ENCODE data around the gene CABP7.

Gene CABP7

DNA sequence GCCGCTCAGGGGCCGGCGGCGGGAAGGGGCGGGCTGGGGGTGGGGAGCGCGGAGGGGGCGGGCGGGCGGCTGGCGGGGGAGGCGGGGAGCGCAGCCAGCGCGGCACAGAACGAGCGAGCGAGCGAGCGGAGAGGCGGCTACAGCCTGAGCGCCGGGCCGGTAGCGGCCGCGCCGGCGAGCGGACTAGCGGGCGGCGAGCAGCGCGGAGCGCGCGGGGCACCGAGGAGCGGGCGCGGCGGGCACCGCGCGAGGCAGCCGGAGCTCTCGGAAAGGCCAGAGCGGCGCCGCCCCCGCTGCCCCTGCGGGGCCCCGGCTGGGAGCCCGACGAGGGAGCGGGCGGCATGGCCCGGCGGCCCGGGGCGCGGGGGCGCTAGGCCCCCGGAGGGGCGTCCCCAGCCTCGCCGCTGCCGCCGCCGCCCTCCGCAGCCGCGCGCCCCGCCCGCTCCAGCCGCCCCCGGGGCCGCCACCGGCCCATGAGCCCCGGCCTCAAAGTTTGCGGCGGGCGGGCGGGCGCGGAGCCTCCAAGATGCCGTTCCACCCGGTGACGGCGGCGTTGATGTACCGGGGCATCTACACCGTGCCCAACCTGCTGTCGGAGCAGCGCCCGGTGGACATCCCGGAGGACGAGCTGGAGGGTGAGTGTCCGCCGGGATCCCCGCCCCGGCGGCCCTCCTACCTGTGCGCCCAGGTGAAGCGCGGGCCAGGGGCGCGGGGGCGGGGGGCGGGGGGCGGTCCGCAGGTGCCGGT is at the start of gene CABP7:
Gene CABP7, plus strand, starts transcription at position 105 of the 747 bp plus-strand sequence. Its CDS starts 422 bp downstream, at position 527.
- no peak for DNase-seq (ENCODE audit: low read depth in 2 of 2, low spot score in 1 of 2)

DNA sequence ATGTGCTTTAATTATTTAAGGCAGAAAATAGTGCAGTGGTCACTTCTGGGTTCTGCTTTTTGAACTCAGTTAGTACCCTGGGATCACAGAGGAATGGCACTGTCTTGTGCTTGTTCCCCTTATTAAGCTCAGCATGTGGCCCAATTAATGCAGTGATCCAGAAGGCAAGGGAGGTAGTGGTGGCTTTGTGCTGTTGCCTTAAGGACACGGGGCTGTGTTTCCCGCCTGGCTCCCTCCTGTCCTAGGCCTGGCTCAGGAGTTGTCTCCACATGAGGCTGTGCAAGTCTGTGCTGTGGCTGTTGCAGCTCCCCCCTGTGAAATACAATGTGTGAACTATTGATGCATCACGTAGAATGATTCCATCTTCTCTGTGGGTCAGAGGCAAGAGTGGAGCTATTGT is 49.2 kb upstream of the CABP7 start:
- DNase-seq (ENCODE audit: low read depth in 2 of 2, low spot score in 1 of 2) = no peak

GRCh38 chr22:29673361-29674066 is 46.3 kb upstream of the CABP7 start:
- DNase-seq (ENCODE audit: low read depth in 2 of 2, low spot score in 1 of 2) = no peak

DNA sequence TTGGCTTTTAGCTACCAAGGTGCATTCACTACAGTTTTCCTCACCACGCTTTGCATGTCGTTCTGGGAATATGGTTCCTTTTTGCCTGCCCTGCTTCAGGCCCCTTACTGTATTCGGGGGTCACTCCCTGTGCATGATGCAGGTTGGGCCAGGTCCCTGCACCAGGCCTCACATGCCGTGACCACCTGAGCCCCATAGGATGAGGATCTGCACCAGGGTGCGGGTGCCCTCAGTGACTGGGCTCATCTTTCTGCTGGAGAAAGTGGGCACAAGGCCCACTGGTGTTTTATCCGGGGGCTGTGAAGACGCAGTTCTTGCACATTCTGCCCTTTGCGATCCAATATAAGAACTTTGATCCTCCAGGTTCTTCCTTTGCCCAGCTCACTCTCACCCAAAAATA is 45.7 kb upstream of the CABP7 start:
- DNase-seq (ENCODE audit: low read depth in 2 of 2, low spot score in 1 of 2) = no peak

DNA sequence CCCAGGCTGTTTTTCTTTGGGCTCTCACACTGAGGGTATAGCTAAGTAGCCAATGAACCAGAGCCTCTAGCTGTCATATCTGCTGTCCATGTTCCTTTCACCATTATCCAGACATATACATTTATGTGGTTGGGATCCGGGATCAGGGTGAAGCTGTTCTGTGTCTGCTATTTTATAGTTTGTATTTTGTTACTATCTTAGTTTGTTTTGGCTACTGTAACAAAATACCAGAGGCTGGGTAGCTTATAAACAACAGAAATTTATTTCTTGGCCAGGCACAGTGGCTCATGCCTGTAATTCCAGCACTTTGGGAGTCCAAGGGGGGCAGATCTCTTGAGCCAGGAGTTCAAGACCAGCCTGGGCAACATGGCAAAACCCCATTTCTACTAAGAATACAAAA is 40.5 kb upstream of the CABP7 start:
- DNase-seq (ENCODE audit: low read depth in 2 of 2, low spot score in 1 of 2) = no peak

DNA sequence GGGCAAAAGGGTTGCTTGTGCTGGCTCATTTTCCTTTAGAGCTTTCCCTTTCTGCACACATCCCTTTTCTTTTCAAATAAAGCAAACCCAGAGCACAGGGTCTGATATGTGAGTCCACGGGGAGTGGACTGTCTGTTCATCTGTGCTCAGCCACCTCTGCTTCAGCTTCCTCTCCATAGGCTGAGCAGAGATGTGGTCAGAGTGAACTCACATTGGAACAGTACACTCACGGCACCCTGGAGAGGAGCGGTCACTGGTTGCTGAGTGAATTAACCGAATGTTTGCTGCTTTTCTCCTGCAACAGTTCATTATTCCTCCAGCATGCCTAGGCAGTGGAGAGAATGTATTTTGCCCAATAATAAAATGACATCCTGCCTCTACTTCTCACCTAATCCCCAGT is 36.3 kb upstream of the CABP7 start:
- DNase-seq (ENCODE audit: low read depth in 2 of 2, low spot score in 1 of 2) = no peak

DNA sequence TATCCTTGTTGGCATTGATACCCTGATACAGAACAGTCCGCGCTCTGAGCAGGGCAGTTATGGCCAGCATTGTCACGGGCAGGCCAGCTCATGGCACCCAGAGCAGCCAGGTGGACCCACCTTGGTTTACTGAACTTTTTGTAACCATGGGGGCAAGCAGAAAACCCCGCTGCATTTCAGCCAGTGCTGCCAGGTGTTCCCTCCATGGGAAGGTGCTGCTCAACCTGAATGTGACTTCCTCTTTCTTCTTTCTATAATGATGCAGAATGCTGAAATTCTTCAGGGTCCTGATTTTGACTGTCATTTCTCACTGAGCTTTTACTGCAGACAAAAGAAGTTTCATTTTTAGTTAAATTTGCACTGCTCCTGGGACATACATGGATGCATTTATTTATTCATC is 35.6 kb upstream of the CABP7 start:
- DNase-seq (ENCODE audit: low read depth in 2 of 2, low spot score in 1 of 2) = no peak

DNA sequence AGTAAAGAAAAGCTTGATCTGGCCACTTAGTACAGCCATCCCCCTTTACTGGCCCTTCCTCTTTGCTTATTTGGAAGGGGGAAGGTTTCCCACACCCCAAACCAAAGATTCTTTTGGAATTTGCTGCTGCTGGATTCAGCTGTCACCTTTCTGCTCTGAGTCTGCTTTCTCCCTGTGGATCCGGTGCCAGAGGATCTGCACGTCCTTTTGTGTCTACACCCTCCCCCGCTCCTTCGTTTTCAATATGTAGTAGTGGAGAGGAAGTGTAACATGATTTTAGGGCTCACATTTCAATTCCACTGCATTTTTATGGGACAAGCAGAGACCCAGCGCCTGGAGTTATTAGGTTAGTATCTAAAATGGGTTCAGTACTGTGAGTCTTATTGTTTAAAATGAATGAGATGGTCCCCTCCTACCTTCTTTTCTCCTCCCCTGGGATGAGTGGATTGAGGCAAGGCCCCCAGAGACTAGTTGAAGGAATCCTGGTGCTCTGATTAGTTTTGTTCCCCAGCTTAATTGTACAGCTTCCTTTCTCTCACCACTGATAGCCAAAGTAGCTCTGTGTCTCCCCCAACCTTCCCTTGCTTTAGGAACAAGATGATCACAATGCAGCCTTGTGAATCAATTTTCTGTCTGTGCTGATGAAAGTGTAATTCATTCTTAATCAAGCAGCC is 30.5 kb upstream of the CABP7 start:
- DNase-seq (ENCODE audit: low read depth in 2 of 2, low spot score in 1 of 2) = no peak

GRCh38 chr22:29689880-29690213 is 30.0 kb upstream of the CABP7 start:
- no peak for DNase-seq (ENCODE audit: low read depth in 2 of 2, low spot score in 1 of 2)

DNA sequence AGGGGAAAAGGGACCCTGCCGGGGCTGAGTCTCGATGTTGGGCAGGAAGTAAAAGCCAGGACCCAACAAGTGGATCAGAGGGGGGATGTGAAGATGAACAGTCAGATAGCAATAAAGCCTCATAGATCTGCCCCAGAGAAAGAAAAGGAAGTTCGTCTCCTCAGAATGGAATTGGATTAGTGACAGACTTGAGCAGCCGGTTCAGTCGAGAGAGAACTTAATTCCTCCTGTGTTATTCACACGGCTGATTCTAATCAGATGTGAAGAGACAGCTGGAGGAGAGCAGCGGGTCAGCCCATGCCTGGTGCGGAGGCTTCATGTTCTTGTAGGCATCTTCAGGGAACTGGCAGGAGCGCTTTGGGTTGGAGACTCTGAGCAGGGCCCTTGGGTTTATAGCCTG is 29.3 kb upstream of the CABP7 start:
- DNase-seq (ENCODE audit: low read depth in 2 of 2, low spot score in 1 of 2) = no peak

GRCh38 chr22:29691636-29692326 is 28.0 kb upstream of the CABP7 start:
- no peak for DNase-seq (ENCODE audit: low read depth in 2 of 2, low spot score in 1 of 2)

DNA sequence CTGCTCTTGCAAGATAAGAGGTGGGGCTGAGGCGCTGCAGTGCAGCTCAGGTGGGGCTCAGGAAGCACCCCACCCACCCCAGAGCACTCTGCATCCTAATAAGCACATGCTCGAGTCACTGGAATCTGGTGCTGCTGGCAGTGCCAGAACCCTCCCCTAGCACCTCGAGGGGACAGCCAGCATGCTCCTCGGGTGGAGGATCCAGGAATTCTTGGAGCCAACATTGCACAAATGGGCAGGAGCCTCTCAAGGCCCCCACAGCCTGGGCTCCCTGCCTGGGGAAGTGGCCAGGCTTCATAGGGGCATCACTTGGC is 27.5 kb upstream of the CABP7 start:
- DNase-seq (ENCODE audit: low read depth in 2 of 2, low spot score in 1 of 2) = no peak

DNA sequence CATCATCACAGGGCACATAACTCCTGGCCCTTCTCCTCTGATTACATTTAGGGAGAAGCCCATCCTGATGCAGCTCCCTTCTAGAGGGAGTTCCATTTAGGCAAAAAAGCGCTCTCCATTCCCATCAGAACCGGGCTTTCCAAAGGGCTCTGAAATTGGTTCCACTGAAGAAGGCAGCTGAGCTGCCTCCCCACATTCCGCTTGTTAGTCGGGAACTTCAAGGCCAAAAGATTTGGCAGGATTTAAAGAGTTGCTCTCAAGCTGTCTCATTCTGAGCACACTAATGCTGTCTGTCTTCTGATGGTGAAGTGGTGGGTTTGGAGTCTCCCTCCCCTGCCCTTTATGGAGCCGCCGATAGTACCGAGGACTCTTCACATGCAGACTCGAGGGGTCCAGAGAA is 26.6 kb upstream of the CABP7 start:
- DNase-seq (ENCODE audit: low read depth in 2 of 2, low spot score in 1 of 2) = no peak

GRCh38 chr22:29693671-29694070 is 26.1 kb upstream of the CABP7 start:
- no peak for DNase-seq (ENCODE audit: low read depth in 2 of 2, low spot score in 1 of 2)

GRCh38 chr22:29695129-29695926 is 24.5 kb upstream of the CABP7 start:
- DNase-seq (ENCODE audit: low read depth in 2 of 2, low spot score in 1 of 2) = no peak

DNA sequence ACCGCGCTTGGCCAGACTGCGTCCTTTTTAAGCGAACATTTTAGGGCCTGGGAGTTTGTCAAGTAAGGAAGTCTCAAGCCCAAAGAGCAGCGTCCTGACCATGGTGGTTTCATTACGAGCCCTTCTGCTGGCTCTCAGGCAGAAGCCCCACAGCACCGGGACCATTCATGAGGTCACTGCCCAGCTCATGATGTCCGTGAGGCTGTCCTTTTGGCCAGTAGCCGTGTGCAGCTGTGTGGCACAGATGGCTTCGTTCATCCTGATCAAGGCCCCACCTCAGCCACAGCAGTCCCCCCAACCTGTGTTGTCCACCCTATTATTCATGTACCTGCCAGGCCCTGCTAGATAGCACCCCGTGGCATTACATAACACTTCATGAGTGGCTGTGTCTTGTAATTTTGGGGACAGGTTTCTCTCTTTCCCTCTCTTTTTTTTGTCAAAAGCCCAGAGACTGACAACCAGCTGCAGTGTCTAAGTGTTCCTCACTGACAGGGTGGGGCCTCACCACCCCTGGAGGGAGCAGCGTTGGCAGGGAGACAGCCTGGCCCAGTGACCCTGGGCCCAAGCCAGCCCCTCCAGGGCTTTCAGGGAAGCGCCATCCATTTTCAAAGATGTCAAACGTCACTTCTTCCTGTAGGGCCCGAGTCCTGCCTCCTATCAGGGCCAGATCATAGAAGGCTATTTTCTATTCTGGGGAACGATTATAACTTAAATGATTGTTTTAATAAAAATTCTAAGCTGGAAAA is 21.8 kb upstream of the CABP7 start:
- DNase-seq (ENCODE audit: low read depth in 2 of 2, low spot score in 1 of 2) = no peak

GRCh38 chr22:29700206-29700899 is 19.4 kb upstream of the CABP7 start:
- DNase-seq (ENCODE audit: low read depth in 2 of 2, low spot score in 1 of 2) = no peak

GRCh38 chr22:29700900-29701154 is 19.0 kb upstream of the CABP7 start:
- DNase-seq (ENCODE audit: low read depth in 2 of 2, low spot score in 1 of 2) = no peak

GRCh38 chr22:29701155-29701999 is 18.4 kb upstream of the CABP7 start:
- DNase-seq (ENCODE audit: low read depth in 2 of 2, low spot score in 1 of 2) = no peak
